Thyroid gland (tissue), 4 donors: ENCODE data around the gene NAA30. TPM values are rescaled to one million over a fixed set of nuclear protein-coding genes. Genes with fewer than 3 reads are reported as not detected.

Experiments
- DNase-seq, 2 donors: peaks; one replicate each; pipeline ENCODE4 v3.0.0-alpha.2; 2019
- H3K27ac ChIP-seq, 3 donors: fragments of 200-600 bp; sonication (generic); 1 replicate in 2 of 3; 2 replicates in 1 of 3; pipeline ENCODE4 v1.5.1; 2016 to 2019; ENCODE audit warnings: mild to moderate bottlenecking in 1 of 3, moderate library complexity in 1 of 3
- H3K27me3 ChIP-seq: fragments of 200-600 bp; sonication (generic); one replicate; pipeline ENCODE4 v1.5.1; 2019
- H3K36me3 ChIP-seq, 2 donors: fragments of 200-600 bp; sonication (generic); one replicate each; pipeline ENCODE4 v1.5.1; 2016 to 2019
- H3K4me1 ChIP-seq, 2 donors: fragments of 200-600 bp; sonication (generic); one replicate each; pipeline ENCODE4 v1.5.1; 2017 to 2019
- H3K4me3 ChIP-seq, 3 donors: fragments of 200-600 bp; sonication (generic); replicated peaks in 1 of 3; 1 replicate in 2 of 3; 2 replicates in 1 of 3; pipeline ENCODE4 v1.5.1; 2016; ENCODE audit warnings: mild to moderate bottlenecking in 1 of 3
- H3K9me3 ChIP-seq: fragments of 200-600 bp; sonication (generic); one replicate; pipeline ENCODE4 v1.5.1; 2017
- POLR2A ChIP-seq, 2 donors: fragments of 450-650 bp; IDR thresholded peaks; one replicate each; pipeline ENCODE4 v1.6.1; 2017; ENCODE audit warnings: antibody characterized with exemption in 2 of 2, mild to moderate bottlenecking in 2 of 2, moderate library complexity in 1 of 2
- WGBS, 2 donors: methylation state at CpG; one replicate each; pipeline ENCODE4 v1.1.5; 2017; 5-methylcytosine and 5-hydroxymethylcytosine counted together
- intact Hi-C: fragments of 100-400 bp; cut with DNase I; formaldehyde crosslinking; loops from one replicate; pipeline ENCODE4 v1.15.1; 2023
- total RNA-seq, 4 donors: library from RNA; depleted of rRNA; stranded (reverse); fragments of >200 nt; gene quantifications; one replicate each; pipeline ENCODE4 v1.2.3, GENCODE V29; 2016
- TF ChIP-seq, protein P1 (sequence below), 6 experiments: fragments of 200-600 bp in 3 of 6; fragments of 450-650 bp in 3 of 6; sonication (generic) in 3 of 6; IDR thresholded peaks; one replicate each; pipeline ENCODE4 v1.5.1; 2016 to 2019; ENCODE audit warnings: antibody characterized with exemption in 6 of 6, mild to moderate bottlenecking in 2 of 6, inconsistent platforms in 1 of 6, moderate library complexity in 1 of 6

Gene NAA30
- total RNA-seq, 4 donors from 2014 or later, result 15.6 to 23.9 (median 19.1) TPM

GRCh38 chr14:57418999-57419398 is 28.6 kb downstream of the NAA30 start:
- intact Hi-C loops, result no loop called here
- Histone ChIP-seq H3K4me3 (no peak overlapping the region), H3K4me1 (no peaks in the 10 kb centered on the region), H3K27ac (no peak overlapping the region), H3K36me3 (no peaks in the 10 kb centered on the region), H3K9me3 (no peaks in the 10 kb centered on the region), H3K27me3 (no peaks in the 10 kb centered on the region)
- no peak for DNase-seq
- WGBS, 2 donors, result 94 to 95% methylated on average over 4 of the region's 4 CpGs
- TF ChIP-seq, protein P1, sequence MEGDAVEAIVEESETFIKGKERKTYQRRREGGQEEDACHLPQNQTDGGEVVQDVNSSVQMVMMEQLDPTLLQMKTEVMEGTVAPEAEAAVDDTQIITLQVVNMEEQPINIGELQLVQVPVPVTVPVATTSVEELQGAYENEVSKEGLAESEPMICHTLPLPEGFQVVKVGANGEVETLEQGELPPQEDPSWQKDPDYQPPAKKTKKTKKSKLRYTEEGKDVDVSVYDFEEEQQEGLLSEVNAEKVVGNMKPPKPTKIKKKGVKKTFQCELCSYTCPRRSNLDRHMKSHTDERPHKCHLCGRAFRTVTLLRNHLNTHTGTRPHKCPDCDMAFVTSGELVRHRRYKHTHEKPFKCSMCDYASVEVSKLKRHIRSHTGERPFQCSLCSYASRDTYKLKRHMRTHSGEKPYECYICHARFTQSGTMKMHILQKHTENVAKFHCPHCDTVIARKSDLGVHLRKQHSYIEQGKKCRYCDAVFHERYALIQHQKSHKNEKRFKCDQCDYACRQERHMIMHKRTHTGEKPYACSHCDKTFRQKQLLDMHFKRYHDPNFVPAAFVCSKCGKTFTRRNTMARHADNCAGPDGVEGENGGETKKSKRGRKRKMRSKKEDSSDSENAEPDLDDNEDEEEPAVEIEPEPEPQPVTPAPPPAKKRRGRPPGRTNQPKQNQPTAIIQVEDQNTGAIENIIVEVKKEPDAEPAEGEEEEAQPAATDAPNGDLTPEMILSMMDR (IDR thresholded peaks at IDR 0.05), result no peak
- no peak for TF ChIP-seq POLR2A (IDR thresholded peaks at IDR 0.05)

GRCh38 chr14:57420033-57420432 is 29.6 kb downstream of the NAA30 start:
- Histone ChIP-seq H3K36me3 (no peaks in the 10 kb centered on the region), H3K4me1 (no peaks in the 10 kb centered on the region), H3K27ac (no peak overlapping the region), H3K4me3 (no peak overlapping the region), H3K27me3 (no peaks in the 10 kb centered on the region), H3K9me3 (no peaks in the 10 kb centered on the region)
- WGBS, 2 donors, result 70 to 82% methylated on average over 4 of the region's 4 CpGs
- TF ChIP-seq, protein P1 (IDR thresholded peaks at IDR 0.05), result no peak
- TF ChIP-seq POLR2A (IDR thresholded peaks at IDR 0.05), result no peak
- intact Hi-C loops, result no loop called here
- DNase-seq, result no peak

GRCh38 chr14:57420986-57421385 is 30.6 kb downstream of the NAA30 start:
- 80% methylated on average over 3 of the region's 3 CpGs for WGBS, 2 donors
- intact Hi-C loops, result no loop called here

DNA sequence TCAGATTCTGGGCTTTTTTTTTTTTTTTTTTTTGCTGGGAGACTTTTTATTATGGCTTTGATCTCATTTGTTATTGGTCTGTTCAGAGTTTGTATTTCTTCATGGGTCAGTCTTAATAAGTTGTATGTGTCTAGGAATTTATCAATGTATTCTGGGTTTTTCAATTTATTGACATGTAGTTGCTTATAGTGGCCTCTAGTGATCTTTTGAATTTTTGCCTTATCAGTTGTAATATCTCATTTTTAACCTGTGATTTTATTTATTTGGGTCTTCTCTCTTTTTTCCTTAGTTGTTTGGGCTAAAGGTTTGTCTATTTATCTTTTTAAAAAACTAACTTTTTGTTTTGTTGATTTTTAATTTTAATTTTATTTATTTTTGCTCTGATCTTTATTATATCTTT is 45.5 kb downstream of the NAA30 start:
- no peaks in the 10 kb centered on the region for H3K9me3 ChIP-seq
- no peaks in the 10 kb centered on the region for H3K27me3 ChIP-seq
- intact Hi-C loops, result no loop called here
- TF ChIP-seq POLR2A (IDR thresholded peaks at IDR 0.05), result no peak
- TF ChIP-seq, protein P1 (IDR thresholded peaks at IDR 0.05), result no peak
- no peaks in the 10 kb centered on the region for H3K36me3 ChIP-seq
- no peaks in the 10 kb centered on the region for H3K4me1 ChIP-seq
- no peak for DNase-seq
- no peak overlapping the region for H3K27ac ChIP-seq
- H3K4me3 ChIP-seq, result no peak overlapping the region

More at GRCh38 chr14:57420986-57421385, 30.6 kb downstream of the NAA30 start:
- no peak for TF ChIP-seq POLR2A (IDR thresholded peaks at IDR 0.05)
- TF ChIP-seq, protein P1 (IDR thresholded peaks at IDR 0.05), result no peak
- Histone ChIP-seq H3K4me1 (no peaks in the 10 kb centered on the region), H3K36me3 (no peaks in the 10 kb centered on the region), H3K27ac (no peak overlapping the region), H3K4me3 (no peak overlapping the region), H3K27me3 (no peaks in the 10 kb centered on the region), H3K9me3 (no peaks in the 10 kb centered on the region)
- no peak for DNase-seq

GRCh38 chr14:57461777-57462320 is 71.5 kb downstream of the NAA30 start:
- H3K36me3 ChIP-seq, result no peaks in the 10 kb centered on the region
- DNase-seq, result no peak
- H3K4me1 ChIP-seq, result no peaks in the 10 kb centered on the region
- no peak overlapping the region for H3K27ac ChIP-seq
- TF ChIP-seq POLR2A (IDR thresholded peaks at IDR 0.05), result no peak
- TF ChIP-seq, protein P1 (IDR thresholded peaks at IDR 0.05), result no peak
- WGBS, 2 donors, result 79 to 86% methylated on average over 5 of the region's 5 CpGs
- intact Hi-C loops, result no loop called here
- no peaks in the 10 kb centered on the region for H3K9me3 ChIP-seq
- H3K4me3 ChIP-seq, result no peak overlapping the region
- no peaks in the 10 kb centered on the region for H3K27me3 ChIP-seq
